Liver (tissue), 9 donors: ENCODE measurements around the gene SRCAP. TPM values are rescaled to one million over a fixed set of nuclear protein-coding genes. Genes with fewer than 3 reads are reported as not detected.

Experiments
- DNase-seq: peaks from one replicate; pipeline ENCODE4 v3.0.0-alpha.2; 2017; ENCODE audit warnings: low spot score
- H3K27ac ChIP-seq, 2 donors: one replicate each; pipeline ENCODE4 v1.7.0; 2013; ENCODE audit warnings: inconsistent platforms in 2 of 2, low read length in 2 of 2, control low read depth in 1 of 2, low read depth in 1 of 2, mild to moderate bottlenecking in 1 of 2
- H3K27me3 ChIP-seq, 4 donors: one replicate each; pipeline versions ENCODE4 v1.6.1 to v1.7.0; 2013; ENCODE audit warnings: low read length in 3 of 4, inconsistent platforms in 1 of 4, mild to moderate bottlenecking in 1 of 4, moderate library complexity in 1 of 4; ENCODE audit not compliant: control insufficient read depth in 4 of 4, insufficient read depth in 4 of 4
- H3K36me3 ChIP-seq, 4 donors: one replicate each; pipeline versions ENCODE4 v1.6.1 to v1.7.0; 2013; ENCODE audit warnings: low read length in 3 of 4, mild to moderate bottlenecking in 3 of 4, low read depth in 1 of 4, moderate library complexity in 1 of 4; ENCODE audit not compliant: control insufficient read depth in 4 of 4, insufficient read depth in 3 of 4
- H3K4me1 ChIP-seq, 4 donors: one replicate each; pipeline versions ENCODE4 v1.6.1 to v1.7.0; 2013; ENCODE audit warnings: low read length in 3 of 4, mild to moderate bottlenecking in 3 of 4, moderate library complexity in 1 of 4; ENCODE audit not compliant: control insufficient read depth in 4 of 4, insufficient read depth in 4 of 4
- H3K4me3 ChIP-seq, 3 donors: one replicate each; pipeline versions ENCODE4 v1.6.1 to v1.7.0; 2013; ENCODE audit warnings: low read length in 3 of 3, control low read depth in 1 of 3, low read depth in 1 of 3, mild to moderate bottlenecking in 1 of 3
- H3K9ac ChIP-seq, 2 donors: one replicate each; pipeline ENCODE4 v1.7.0; 2013; ENCODE audit warnings: low read length in 2 of 2, mild to moderate bottlenecking in 2 of 2, moderate library complexity in 2 of 2, control low read depth in 1 of 2, low read depth in 1 of 2
- H3K9me3 ChIP-seq, 4 donors: one replicate each; pipeline versions ENCODE4 v1.6.1 to v1.7.0; 2013; ENCODE audit warnings: low read length in 3 of 4; ENCODE audit not compliant: control insufficient read depth in 4 of 4
- EGR1 ChIP-seq, 2 donors: IDR thresholded peaks; 2 replicates each; pipeline ENCODE4 v1.6.1; 2016 to 2018; ENCODE audit warnings: antibody characterized with exemption in 2 of 2, low read depth in 2 of 2
- FOXA1 ChIP-seq: IDR thresholded peaks from 2 replicates; pipeline ENCODE4 v1.6.1; 2016; ENCODE audit warnings: antibody characterized with exemption
- FOXA2 ChIP-seq: IDR thresholded peaks from 2 replicates; pipeline ENCODE4 v1.6.1; 2016; ENCODE audit warnings: antibody characterized with exemption
- GABPA ChIP-seq, 2 donors: IDR thresholded peaks in 1 of 2; conservative IDR thresholded peaks in 1 of 2; 2 replicates each; pipeline ENCODE4 v1.6.1; 2016; ENCODE audit warnings: antibody characterized with exemption in 2 of 2, mild to moderate bottlenecking in 1 of 2, moderate library complexity in 1 of 2
- HNF4A ChIP-seq, 2 donors: conservative IDR thresholded peaks; 2 replicates each; pipeline ENCODE4 v1.6.1; 2016; ENCODE audit warnings: antibody characterized with exemption in 2 of 2, mild to moderate bottlenecking in 2 of 2
- HNF4G ChIP-seq: IDR thresholded peaks from 2 replicates; pipeline ENCODE4 v1.6.1; 2016; ENCODE audit warnings: antibody characterized with exemption
- JUND ChIP-seq, 2 donors: IDR thresholded peaks; 2 replicates each; pipeline ENCODE4 v1.6.1; 2016; ENCODE audit warnings: antibody characterized with exemption in 2 of 2
- RAD21 ChIP-seq, 2 donors: IDR thresholded peaks; 2 replicates each; pipeline ENCODE4 v1.6.1; 2016; ENCODE audit warnings: antibody characterized with exemption in 2 of 2, mild to moderate bottlenecking in 2 of 2
- RXRA ChIP-seq, 2 donors: IDR thresholded peaks; 2 replicates each; pipeline ENCODE4 v1.6.1; 2017 to 2018; ENCODE audit warnings: antibody characterized with exemption in 2 of 2, mild to moderate bottlenecking in 1 of 2
- SP1 ChIP-seq: IDR thresholded peaks from 2 replicates; pipeline ENCODE4 v1.6.1; 2018; ENCODE audit warnings: antibody characterized with exemption, mild to moderate bottlenecking
- TAF1 ChIP-seq: conservative IDR thresholded peaks from 2 replicates; pipeline ENCODE4 v1.6.1; 2016; ENCODE audit warnings: antibody characterized with exemption, mild to moderate bottlenecking
- YY1 ChIP-seq: IDR thresholded peaks from 2 replicates; pipeline ENCODE4 v1.6.1; 2016; ENCODE audit warnings: antibody characterized with exemption, mild to moderate bottlenecking
- WGBS: extraction: QIAGEN DNeasy Blood & Tissue Kit; methylation state at CpG from one replicate; pipeline ENCODE4 v1.1.7; 2013; 5-methylcytosine and 5-hydroxymethylcytosine counted together
- polyA plus RNA-seq, 2 donors: library from polyadenylated mRNA; stranded (reverse) in 1 of 2; unstranded in 1 of 2; fragments of 200-250 nt in 1 of 2; fragments of >200 nt in 1 of 2; fragmentation: Nextera tagmentation in 1 of 2; extraction: Ambion mirVana in 1 of 2; gene quantifications; one replicate each; pipeline versions ENCODE4 v1.2.1 to v1.2.3, GENCODE V29; 2013 to 2015
- total RNA-seq, 2 donors: library from RNA; depleted of rRNA; stranded (reverse); fragments of >200 nt; gene quantifications; one replicate each; pipeline ENCODE4 v1.2.3, GENCODE V29; 2014
- TF ChIP-seq, protein P1 (sequence below): fragments of 150-350 bp; IDR thresholded peaks from 2 replicates; pipeline ENCODE4 v1.5.1; 2017; ENCODE audit warnings: improper control_type of control experiment, low read depth, low read length; ENCODE audit not compliant: missing input control
- TF ChIP-seq, protein P2 (sequence below): IDR thresholded peaks from 2 replicates; pipeline ENCODE4 v1.6.1; 2016; ENCODE audit warnings: antibody characterized with exemption
- TF ChIP-seq, protein P3 (sequence below): IDR thresholded peaks from 2 replicates; pipeline ENCODE4 v1.6.1; 2016; ENCODE audit warnings: antibody characterized with exemption, mild to moderate bottlenecking
- TF ChIP-seq, protein P4 (sequence below): IDR thresholded peaks from 2 replicates; pipeline ENCODE4 v1.6.1; 2016; ENCODE audit warnings: antibody characterized with exemption
- donor health status: healthy.
- donor health status: healthy.
- donor health status: healthy.
- donor health status: healthy.
- donor health status: healthy.

Gene SRCAP
- total and polyA plus RNA-seq, 4 donors = 7.6 to 27.7 (median 17.7) TPM

DNA sequence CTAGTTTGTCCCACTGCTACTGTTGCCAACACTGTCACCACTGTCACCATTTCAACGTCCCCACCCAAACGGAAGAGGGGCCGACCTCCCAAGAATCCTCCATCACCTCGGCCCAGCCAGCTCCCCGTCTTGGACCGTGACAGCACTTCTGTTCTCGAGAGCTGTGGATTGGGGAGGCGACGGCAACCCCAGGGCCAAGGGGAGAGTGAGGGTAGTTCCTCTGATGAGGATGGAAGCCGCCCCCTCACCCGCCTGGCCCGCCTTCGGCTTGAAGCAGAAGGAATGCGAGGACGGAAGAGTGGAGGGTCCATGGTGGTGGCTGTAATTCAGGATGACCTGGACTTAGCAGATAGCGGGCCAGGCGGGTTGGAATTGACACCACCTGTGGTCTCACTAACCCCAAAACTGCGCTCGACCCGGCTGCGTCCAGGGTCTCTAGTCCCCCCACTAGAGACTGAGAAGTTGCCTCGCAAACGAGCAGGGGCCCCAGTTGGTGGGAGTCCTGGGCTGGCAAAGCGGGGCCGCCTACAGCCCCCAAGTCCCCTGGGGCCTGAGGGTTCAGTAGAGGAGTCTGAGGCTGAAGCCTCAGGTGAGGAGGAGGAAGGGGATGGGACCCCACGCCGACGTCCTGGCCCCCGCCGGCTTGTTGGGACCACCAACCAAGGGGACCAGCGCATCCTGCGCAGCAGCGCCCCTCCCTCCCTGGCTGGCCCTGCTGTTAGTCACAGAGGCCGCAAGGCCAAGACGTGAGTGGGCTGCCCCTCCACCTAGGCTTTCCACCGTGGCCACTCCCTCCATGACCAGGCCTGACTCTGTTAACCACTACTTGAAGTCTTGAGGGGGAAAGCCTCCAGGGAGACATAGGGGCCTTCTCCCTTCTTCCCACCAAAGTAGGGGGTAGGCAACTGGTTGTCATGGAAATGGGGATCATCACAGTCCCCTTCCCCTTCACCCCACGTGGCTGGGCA is 40.3 kb downstream of the SRCAP start:
- TF ChIP-seq EGR1 (IDR thresholded peaks at IDR 0.05; ENCODE audit: low read depth in 2 of 2) (no peak), HNF4A (conservative IDR thresholded peaks at IDR 0.05) (no peak), SP1 (no peak), FOXA1 (no peak), RAD21 (IDR thresholded peaks at IDR 0.05) (no peak), RXRA (IDR thresholded peaks at IDR 0.05) (no peak), FOXA2 (no peak), YY1 (no peak), JUND (IDR thresholded peaks at IDR 0.05) (no peak), TAF1 (no peak), GABPA (IDR thresholded peaks at IDR 0.05 in 1 of 2, conservative IDR thresholded peaks at IDR 0.05 in 1 of 2) (no peak), HNF4G (no peak)
- TF ChIP-seq, protein P1, sequence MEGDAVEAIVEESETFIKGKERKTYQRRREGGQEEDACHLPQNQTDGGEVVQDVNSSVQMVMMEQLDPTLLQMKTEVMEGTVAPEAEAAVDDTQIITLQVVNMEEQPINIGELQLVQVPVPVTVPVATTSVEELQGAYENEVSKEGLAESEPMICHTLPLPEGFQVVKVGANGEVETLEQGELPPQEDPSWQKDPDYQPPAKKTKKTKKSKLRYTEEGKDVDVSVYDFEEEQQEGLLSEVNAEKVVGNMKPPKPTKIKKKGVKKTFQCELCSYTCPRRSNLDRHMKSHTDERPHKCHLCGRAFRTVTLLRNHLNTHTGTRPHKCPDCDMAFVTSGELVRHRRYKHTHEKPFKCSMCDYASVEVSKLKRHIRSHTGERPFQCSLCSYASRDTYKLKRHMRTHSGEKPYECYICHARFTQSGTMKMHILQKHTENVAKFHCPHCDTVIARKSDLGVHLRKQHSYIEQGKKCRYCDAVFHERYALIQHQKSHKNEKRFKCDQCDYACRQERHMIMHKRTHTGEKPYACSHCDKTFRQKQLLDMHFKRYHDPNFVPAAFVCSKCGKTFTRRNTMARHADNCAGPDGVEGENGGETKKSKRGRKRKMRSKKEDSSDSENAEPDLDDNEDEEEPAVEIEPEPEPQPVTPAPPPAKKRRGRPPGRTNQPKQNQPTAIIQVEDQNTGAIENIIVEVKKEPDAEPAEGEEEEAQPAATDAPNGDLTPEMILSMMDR = no peak
- TF ChIP-seq, protein P2, sequence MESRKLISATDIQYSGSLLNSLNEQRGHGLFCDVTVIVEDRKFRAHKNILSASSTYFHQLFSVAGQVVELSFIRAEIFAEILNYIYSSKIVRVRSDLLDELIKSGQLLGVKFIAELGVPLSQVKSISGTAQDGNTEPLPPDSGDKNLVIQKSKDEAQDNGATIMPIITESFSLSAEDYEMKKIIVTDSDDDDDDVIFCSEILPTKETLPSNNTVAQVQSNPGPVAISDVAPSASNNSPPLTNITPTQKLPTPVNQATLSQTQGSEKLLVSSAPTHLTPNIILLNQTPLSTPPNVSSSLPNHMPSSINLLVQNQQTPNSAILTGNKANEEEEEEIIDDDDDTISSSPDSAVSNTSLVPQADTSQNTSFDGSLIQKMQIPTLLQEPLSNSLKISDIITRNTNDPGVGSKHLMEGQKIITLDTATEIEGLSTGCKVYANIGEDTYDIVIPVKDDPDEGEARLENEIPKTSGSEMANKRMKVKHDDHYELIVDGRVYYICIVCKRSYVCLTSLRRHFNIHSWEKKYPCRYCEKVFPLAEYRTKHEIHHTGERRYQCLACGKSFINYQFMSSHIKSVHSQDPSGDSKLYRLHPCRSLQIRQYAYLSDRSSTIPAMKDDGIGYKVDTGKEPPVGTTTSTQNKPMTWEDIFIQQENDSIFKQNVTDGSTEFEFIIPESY = no peak
- TF ChIP-seq, protein P3, sequence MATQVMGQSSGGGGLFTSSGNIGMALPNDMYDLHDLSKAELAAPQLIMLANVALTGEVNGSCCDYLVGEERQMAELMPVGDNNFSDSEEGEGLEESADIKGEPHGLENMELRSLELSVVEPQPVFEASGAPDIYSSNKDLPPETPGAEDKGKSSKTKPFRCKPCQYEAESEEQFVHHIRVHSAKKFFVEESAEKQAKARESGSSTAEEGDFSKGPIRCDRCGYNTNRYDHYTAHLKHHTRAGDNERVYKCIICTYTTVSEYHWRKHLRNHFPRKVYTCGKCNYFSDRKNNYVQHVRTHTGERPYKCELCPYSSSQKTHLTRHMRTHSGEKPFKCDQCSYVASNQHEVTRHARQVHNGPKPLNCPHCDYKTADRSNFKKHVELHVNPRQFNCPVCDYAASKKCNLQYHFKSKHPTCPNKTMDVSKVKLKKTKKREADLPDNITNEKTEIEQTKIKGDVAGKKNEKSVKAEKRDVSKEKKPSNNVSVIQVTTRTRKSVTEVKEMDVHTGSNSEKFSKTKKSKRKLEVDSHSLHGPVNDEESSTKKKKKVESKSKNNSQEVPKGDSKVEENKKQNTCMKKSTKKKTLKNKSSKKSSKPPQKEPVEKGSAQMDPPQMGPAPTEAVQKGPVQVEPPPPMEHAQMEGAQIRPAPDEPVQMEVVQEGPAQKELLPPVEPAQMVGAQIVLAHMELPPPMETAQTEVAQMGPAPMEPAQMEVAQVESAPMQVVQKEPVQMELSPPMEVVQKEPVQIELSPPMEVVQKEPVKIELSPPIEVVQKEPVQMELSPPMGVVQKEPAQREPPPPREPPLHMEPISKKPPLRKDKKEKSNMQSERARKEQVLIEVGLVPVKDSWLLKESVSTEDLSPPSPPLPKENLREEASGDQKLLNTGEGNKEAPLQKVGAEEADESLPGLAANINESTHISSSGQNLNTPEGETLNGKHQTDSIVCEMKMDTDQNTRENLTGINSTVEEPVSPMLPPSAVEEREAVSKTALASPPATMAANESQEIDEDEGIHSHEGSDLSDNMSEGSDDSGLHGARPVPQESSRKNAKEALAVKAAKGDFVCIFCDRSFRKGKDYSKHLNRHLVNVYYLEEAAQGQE = no peak
- TF ChIP-seq, protein P4, sequence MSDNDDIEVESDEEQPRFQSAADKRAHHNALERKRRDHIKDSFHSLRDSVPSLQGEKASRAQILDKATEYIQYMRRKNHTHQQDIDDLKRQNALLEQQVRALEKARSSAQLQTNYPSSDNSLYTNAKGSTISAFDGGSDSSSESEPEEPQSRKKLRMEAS = no peak
- DNase-seq = no peak
- Histone ChIP-seq H3K27me3 (no peaks in the 10 kb centered on the region), H3K36me3 (peaks cover 17 to 43% (median 34%) of the 10 kb centered on the region in 4 donors), H3K4me3 (no peak overlapping the region), H3K27ac (no peak overlapping the region), H3K9me3 (no peaks in the 10 kb centered on the region), H3K4me1 (peaks cover 0 to 7% (median 5%) of the 10 kb centered on the region in 4 donors), H3K9ac (no peak overlapping the region)
- WGBS = 95% methylated on average over 37 of the region's 37 CpGs
